SH-SY5Y (cell line): Measurements from ENCODE around the gene HIBCH.

ENCODE experiments used
- GATA2 ChIP-seq: IDR thresholded peaks from 2 replicates; pipeline ENCODE4 v1.6.1; 2011; ENCODE audit warnings: mild to moderate bottlenecking, low read depth, low read length
- GATA3 ChIP-seq: IDR thresholded peaks from 2 replicates; pipeline ENCODE4 v1.6.1; 2011; ENCODE audit warnings: low read depth, mild to moderate bottlenecking, low read length, moderate library complexity

The HIBCH gene

DNA sequence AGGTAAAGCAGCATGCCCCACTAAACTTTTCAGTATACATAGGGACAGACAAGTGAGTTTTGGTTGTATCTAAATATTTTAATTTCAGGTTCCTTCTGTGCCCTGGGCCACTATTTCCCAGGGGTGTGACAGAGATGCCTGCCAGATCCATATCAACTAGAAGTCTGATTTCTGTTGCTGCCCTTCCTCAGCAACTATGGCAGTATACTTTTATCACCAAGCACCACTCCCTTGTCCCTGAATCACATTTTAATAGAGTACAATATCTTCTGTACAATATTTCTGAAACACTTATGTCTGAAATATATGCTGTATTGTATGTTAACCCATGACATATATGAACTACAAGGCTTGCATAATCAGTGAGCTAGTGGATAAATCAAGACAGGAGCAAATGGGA lies 117.6 kb downstream of the HIBCH start:
- TF ChIP-seq GATA2 = no peak
- no peak for TF ChIP-seq GATA3

DNA sequence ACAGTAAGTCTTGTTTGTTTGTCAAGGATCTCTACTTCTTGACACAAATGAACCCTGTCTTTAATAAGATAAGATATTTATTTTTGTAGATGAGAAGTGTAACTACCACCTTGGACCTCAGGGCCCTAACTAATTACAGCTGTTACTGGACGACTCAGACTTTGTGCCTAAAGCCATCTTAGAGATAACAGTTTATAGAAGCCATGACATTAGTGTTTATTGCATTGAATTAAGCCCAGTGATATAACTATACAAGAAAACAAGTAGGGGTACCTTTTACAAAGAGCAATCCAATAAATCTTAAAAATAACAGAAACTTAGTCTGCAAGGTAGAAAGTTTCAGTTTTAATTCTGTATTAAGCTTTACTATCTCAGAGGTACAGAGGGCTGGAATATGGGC lies 119.0 kb downstream of the HIBCH start:
- TF ChIP-seq GATA3 (no peak), GATA2 (no peak)

DNA sequence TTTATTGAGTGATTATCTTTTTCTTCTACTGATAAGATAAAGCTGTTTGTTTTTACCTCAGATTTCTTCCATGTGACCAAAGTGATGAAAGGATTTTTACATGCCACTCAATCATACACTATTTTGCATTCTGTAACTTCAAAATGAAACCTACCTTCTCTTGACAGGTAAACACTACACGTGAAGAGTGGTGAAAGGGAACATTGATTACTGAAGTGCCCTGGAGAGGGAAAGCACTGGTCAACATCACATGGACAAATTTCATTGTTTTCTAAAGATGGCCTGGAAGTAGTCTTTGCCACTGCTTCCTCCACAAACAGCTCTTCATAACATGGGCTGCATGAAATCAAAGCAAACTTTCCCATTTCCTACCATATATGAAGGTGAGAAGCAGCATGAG lies 120.1 kb downstream of the HIBCH start:
- TF ChIP-seq GATA3 (no peak), GATA2 (no peak)

DNA sequence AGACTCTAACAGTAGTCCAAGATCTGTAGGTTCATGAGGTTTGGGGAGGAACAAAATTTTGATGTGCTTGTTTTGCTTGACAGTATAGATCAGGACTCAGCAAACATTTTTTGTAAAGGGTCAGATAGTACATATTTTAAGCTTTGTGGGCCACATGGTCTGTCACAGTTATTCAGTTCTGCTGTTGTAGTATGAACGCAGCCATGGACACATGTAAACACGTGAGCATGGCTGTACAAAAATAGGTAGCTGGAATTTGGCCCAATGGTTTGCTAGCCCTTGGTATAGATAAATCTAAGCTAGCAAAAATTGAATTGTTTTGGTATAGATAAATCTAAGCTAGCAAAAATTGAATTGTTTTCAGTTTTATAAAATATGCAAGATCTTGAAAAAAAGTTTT lies 120.5 kb downstream of the HIBCH start:
- no peak for TF ChIP-seq GATA3

DNA sequence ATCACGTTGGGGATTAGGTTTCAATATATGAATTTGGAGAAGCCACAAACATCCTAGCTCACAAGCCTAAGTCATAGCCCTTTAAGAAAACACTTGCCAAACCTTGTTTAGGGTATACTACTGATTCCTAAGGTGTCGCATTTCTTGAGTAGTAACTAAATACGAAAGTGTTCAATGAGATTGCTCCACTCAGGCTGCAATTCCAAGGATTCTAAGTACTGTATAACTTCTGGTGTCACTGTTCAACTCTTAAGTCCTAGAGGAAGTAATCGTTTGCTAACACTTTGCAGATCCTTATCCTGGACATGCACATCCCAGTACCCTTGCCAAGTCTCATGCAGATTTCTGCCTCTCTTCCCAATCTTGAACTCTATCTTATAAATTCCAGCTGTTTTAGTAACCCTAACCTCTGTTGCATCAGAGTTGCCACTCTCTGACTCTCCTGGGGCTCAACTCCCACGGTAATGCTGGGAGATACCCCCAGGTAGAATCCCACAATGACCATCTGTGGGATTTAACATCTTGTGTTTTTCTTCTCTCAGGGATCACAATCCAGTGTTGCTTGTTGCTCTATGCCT lies 122.4 kb downstream of the HIBCH start:
- TF ChIP-seq GATA3 (no peak), GATA2 (no peak)

DNA sequence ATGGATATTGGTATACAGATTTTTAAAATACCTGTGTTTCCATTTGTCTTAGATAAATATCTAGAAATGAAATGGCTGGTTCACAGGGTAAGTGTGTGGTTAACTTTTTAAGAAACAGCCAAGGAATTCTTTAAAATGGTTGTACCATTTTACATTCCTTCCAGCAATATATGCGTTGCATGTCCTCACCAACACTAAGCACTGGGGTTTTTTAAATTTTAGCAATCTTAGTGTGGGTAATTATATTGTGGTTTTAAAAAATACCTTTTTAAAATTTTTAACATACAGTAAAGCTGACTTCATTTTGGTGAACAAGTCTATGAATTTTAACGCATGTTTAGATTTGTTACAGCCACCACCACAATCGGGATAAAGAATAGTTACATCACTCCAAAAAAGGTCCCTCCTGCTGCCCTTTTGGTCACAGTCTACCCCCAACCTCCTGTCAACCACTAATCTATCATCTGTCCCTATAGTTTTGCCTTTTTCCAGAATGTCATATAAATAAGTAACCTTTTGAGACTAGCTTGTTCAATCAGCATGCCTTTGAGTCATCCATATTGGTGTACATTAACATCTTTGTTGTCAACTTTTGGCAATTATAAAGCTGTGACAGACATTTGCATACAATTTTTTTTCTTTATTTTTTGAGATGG lies 129.0 kb downstream of the HIBCH start:
- no peak for TF ChIP-seq GATA2
- TF ChIP-seq GATA3 = no peak

DNA sequence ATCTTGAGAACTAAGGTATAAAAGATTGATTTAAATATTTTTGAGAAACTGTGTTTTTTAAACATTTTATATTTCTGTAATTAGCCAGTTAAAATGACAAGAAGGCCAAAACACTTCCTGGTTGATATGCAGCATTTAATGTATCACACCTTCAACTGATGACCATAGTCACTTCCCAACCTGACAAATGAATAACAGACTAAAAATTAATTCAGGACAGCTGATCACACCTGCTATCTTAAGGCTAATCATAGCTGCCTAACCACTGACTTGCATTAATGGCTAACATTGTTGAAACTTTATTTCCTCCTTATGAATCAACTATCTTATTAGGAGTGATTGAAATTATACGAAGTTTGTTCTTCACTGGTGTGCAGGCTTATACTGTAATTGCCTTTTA lies 131.3 kb downstream of the HIBCH start:
- TF ChIP-seq GATA2 (no peak), GATA3 (no peak)

DNA sequence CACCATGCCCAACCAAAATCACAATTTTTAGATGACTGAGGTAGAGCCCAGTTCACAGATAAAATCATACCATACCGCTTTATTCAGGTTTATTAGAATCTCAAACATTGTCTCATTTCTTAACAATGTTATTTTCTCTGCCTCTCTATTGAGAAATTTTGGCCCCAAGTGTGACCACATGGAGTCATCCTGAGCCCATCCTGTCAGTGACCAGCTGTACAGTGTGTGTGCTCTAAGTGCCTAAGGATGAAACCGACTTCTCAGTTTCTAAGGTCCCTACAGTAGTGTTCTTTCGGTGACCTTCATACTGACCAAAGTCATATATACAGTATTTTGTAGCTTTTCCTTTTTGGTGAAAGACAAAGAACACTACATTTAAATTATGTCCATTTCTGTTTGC lies 133.4 kb downstream of the HIBCH start:
- no peak for TF ChIP-seq GATA3
- TF ChIP-seq GATA2 = no peak

DNA sequence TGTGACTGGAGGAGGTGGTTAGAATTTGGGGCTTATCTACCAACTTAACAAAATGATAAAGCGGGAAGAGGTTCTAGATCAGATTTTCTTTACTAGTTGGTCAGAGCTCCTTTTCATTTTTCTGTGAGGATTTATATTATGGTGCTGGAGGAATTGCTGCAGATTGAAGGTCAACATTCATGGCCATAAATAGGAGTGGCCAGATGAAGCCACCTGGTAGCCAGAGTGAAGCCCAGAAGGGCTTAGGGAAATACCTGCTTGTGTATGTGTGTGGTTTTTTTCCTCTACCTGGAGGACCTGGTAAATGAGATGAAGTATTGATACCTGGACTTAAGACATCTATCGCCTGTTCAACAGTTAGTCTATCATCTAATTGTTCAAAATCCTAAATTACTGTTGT lies 134.2 kb downstream of the HIBCH start:
- TF ChIP-seq GATA2 = no peak
- TF ChIP-seq GATA3 = no peak

DNA sequence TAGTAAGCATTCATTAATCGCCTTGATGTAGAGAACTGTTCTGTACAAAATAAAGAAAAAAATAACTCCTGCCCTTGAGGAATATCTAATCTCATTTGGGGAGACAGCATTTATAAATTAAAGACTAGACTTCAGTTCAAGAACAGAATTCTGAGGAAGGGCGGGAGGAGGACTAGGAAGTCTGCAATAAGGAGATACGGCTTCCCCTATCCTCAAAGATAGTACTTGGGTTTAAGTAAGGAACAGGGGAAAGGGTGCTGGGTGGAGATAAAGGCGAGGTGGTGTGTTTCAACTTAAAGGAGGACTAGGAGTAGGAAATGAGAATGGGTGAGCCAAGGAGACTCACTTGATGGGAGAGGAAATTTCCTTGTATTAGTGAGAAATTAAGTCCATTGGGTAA lies 135.2 kb downstream of the HIBCH start:
- TF ChIP-seq GATA2 (no peak), GATA3 (no peak)

DNA sequence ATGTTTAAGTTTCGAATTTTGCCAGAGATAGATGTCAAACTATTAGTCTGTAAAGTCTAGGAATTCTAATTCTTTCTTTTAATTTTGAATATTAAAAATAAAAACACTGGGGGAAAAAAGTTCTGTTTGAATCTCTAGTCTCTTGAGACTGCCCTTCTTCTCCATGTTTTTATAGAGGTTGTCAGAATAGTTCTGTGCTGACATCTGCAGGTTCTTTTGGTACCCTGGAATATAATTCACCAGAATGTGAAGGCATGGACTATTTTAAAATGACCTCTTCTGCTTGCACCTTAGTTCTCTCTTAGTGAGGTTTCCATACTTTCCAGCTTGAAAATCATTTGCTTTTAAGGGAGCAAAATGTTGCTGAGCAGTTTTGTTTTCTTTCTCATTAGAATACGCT lies 136.1 kb downstream of the HIBCH start:
- TF ChIP-seq GATA3 (no peak), GATA2 (no peak)

DNA sequence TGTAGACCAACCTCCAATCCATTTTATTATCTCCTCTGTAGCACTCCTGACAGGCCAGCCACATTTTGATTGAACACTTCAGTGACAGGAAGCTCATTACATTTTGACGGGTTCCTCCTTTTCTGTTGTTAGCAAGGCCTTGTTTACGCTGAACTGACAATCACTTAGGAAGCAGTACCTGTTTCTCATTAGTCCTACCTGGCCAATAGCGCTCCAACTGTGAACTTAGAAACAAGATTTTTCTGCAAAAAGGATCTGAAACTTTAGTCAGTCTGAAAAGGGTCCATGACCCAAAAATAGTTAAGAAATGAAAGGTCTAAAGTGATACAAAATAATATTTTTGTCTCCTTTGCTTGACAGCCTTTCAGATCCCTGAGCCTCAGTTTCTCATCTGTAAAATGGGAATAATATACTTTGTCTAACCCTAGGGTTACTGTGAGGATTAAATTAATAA lies 137.5 kb downstream of the HIBCH start:
- no peak for TF ChIP-seq GATA2
- no peak for TF ChIP-seq GATA3

DNA sequence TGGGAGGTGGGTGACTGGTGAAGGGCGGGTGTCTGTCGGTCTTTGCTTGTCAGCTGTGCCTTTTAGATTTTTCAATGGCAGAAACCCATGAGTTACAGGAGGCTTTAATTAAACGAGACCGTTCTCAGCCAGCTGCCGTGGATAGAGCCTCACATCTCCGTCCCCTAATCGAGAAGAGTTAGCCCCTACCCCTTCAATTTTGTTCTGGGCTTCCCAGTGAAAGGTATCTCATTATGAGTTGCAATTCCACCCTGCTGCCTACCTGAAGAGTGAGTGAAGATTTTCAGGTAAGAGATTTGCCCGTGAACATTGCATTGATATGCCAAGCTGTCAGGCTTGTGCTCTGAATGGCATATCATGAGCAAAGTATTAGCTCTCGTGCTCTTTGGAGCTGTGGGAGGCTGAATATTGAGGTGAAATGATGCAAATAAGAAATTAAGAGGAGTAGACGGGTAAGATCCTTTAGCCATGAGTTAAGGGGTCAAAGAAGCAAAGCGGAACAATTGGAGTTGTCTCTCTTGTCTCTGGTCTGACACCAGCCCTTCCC lies 138.4 kb downstream of the HIBCH start:
- TF ChIP-seq GATA2 (no peak), GATA3 (no peak)

DNA sequence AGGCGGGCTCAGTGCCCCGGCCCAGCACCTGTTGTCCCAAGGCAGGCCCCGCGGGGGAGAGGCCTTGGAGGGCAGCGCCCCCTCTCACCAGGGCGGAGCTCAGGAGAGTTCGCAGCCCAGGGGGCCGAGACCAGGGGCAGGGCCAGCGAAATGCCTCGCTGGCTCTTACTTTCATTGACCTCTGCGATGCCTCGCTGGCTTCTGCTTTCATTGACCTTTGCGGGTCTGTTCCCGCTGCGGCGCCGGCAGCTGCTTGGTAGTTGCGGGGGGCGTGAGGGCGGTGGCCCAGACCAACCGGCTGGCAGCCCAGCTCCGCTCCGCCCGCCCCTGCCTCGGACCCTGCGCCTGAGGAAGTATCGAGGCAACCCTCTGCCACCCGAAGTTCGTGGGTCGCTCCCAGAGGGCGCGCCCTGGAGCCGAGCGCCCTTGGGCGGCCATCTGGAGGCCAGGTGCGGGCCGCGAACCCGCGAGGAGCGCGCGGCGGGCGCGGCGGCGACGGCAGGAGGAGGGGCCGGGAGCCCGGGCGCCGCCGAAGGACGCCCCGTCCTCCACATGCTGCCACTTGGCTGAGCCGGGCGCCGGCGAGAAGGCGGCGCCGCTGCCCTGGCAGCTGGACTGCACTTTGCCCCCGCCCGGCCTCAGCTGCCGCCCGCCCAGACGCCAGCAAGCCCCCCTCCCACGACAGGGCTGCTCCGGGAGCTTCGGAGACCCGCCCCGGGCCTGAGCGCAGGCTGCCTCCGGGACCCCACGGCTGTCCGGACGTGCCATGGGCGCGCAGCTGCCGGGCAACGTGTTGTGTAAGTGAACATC lies 139.1 kb downstream of the HIBCH start:
- TF ChIP-seq GATA2 = no peak
- no peak for TF ChIP-seq GATA3
